H1 (cell line): ENCODE data around the gene P3H4. TPM values are rescaled to one million over a fixed set of nuclear protein-coding genes. Genes with fewer than 3 reads are reported as not detected.

Experiments used
- CTCF ChIA-PET: fragments of 300-600 bp; sonication (Branson Sonifier 250); formaldehyde crosslinking; loops from one replicate; lab custom pipeline; 2021; ENCODE audit not compliant: partially characterized antibody; lab: Charles Lee
- POLR2A ChIA-PET: fragments of 300-600 bp; sonication (Branson Sonifier 250); formaldehyde crosslinking; loops from one replicate; lab custom pipeline; 2021; ENCODE audit warnings: inconsistent platforms; ENCODE audit not compliant: partially characterized antibody; lab: Charles Lee
- DNase-seq, 2 experiments: peaks; one replicate each; pipeline versions ENCODE4 v3.0.0 to v3.0.0-alpha.2; 2010 to 2022; ENCODE audit warnings: low spot score in 2 of 2, low read depth in 1 of 2, mixed read lengths in 1 of 2
- FAIRE-seq: peaks from 2 replicates; lab custom pipeline; 2011; peaks lifted over from hg19 to GRCh38; lab: Jason Lieb, UNC
- H2AFZ ChIP-seq: 2 replicates; pipeline ENCODE4 v1.8.1; 2012; ENCODE audit warnings: low read length, inconsistent platforms
- H2AK5ac ChIP-seq: 2 replicates; pipeline ENCODE4 v1.6.1; 2013; ENCODE audit warnings: low read depth, low read length
- H2BK120ac ChIP-seq: replicated peaks from 2 replicates; pipeline ENCODE3; 2013; ENCODE audit warnings: low read depth, low read length, inconsistent platforms
- H2BK12ac ChIP-seq: 2 replicates; pipeline ENCODE4 v1.6.1; 2013; ENCODE audit warnings: low read depth, low read length
- H2BK15ac ChIP-seq: 2 replicates; pipeline ENCODE4 v1.6.1; 2013; ENCODE audit warnings: low read length
- H2BK20ac ChIP-seq: 2 replicates; pipeline ENCODE4 v1.6.1; 2013; ENCODE audit warnings: low read length
- H2BK5ac ChIP-seq: 2 replicates; pipeline ENCODE4 v1.6.1; 2013; ENCODE audit warnings: low read depth, low read length
- H3K14ac ChIP-seq: 2 replicates; pipeline ENCODE4 v1.6.1; 2013; ENCODE audit warnings: inconsistent platforms; ENCODE audit not compliant: insufficient read length
- H3K18ac ChIP-seq: 2 replicates; pipeline ENCODE4 v1.6.1; 2013; ENCODE audit warnings: low read length; ENCODE audit errors: extremely low read depth
- H3K23ac ChIP-seq: 2 replicates; pipeline ENCODE4 v1.6.1; 2013; ENCODE audit warnings: inconsistent platforms; ENCODE audit not compliant: insufficient read length
- H3K23me2 ChIP-seq: 2 replicates; pipeline ENCODE4 v1.6.1; 2013; ENCODE audit warnings: low read depth, low read length
- H3K27ac ChIP-seq: 2 replicates; pipeline ENCODE4 v1.6.1; 2011; ENCODE audit warnings: low read depth, low read length, inconsistent platforms
- H3K27me3 ChIP-seq, 4 experiments: replicated peaks in 1 of 4; 1 replicate in 1 of 4; 2 replicates in 3 of 4; pipeline versions ENCODE4 v1.6.1 to v1.8.1; 2011 to 2013; ENCODE audit warnings: low read length in 3 of 4, mild to moderate bottlenecking in 3 of 4, inconsistent platforms in 2 of 4, mixed read lengths in 2 of 4, moderate library complexity in 1 of 4; ENCODE audit not compliant: control insufficient read depth in 3 of 4, insufficient read depth in 3 of 4; ENCODE audit errors: extremely low read depth in 1 of 4
- H3K36me3 ChIP-seq, 4 experiments: 2 replicates each; pipeline versions ENCODE4 v1.6.1 to v1.8.1; 2011 to 2013; ENCODE audit warnings: mild to moderate bottlenecking in 4 of 4, low read length in 3 of 4, moderate library complexity in 2 of 4, control low read depth in 1 of 4, inconsistent platforms in 1 of 4; ENCODE audit not compliant: insufficient read depth in 4 of 4, control insufficient read depth in 2 of 4
- H3K4ac ChIP-seq: replicated peaks from 2 replicates; pipeline ENCODE3; 2013; ENCODE audit warnings: low read length, low read depth, mixed read lengths, inconsistent platforms; ENCODE audit not compliant: insufficient read length
- H3K4me1 ChIP-seq, 4 experiments: replicated peaks in 1 of 4; 1 replicate in 1 of 4; 2 replicates in 3 of 4; pipeline versions ENCODE4 v1.6.1 to v1.8.1; 2011 to 2013; ENCODE audit warnings: low read length in 3 of 4, inconsistent platforms in 2 of 4, mixed read lengths in 1 of 4; ENCODE audit not compliant: insufficient read depth in 4 of 4, control insufficient read depth in 3 of 4
- H3K4me2 ChIP-seq, 2 experiments: 2 replicates each; pipeline versions ENCODE4 v1.6.1 to v1.8.1; 2011 to 2013; ENCODE audit warnings: low read depth in 2 of 2, low read length in 2 of 2, control low read depth in 1 of 2, inconsistent platforms in 1 of 2, mild to moderate bottlenecking in 1 of 2; ENCODE audit not compliant: insufficient read depth in 1 of 2
- H3K4me3 ChIP-seq, 4 experiments: fragments of 200-600, 300-600 bp in 1 of 4; sonication (generic), shearing (Covaris generic), sonication (Bioruptor Twin) in 1 of 4; 2 replicates each; pipeline versions ENCODE4 v1.5.1 to v1.8.1; 2011 to 2016; ENCODE audit warnings: low read length in 4 of 4, low read depth in 3 of 4, control low read depth in 2 of 4, inconsistent platforms in 2 of 4, mild to moderate bottlenecking in 2 of 4, mixed read lengths in 1 of 4, moderate library complexity in 1 of 4; ENCODE audit not compliant: insufficient read depth in 2 of 4; ENCODE audit errors: extremely low read depth in 1 of 4
- H3K56ac ChIP-seq: replicated peaks from 2 replicates; pipeline ENCODE3; 2013; ENCODE audit warnings: low read depth, mild to moderate bottlenecking, mixed read lengths, low read length, inconsistent platforms; ENCODE audit not compliant: insufficient read length
- H3K79me1 ChIP-seq: 2 replicates; pipeline ENCODE4 v1.6.1; 2013; ENCODE audit warnings: low read depth, low read length, control low read depth
- H3K79me2 ChIP-seq, 2 experiments: 2 replicates each; pipeline versions ENCODE4 v1.6.1 to v1.8.1; 2012 to 2013; ENCODE audit warnings: low read length in 2 of 2, mild to moderate bottlenecking in 2 of 2, inconsistent platforms in 1 of 2; ENCODE audit not compliant: insufficient read depth in 2 of 2, control insufficient read depth in 1 of 2
- H3K9ac ChIP-seq, 4 experiments: replicated peaks in 1 of 4; 1 replicate in 1 of 4; 2 replicates in 3 of 4; pipeline versions ENCODE4 v1.6.1 to v1.8.1; 2011 to 2013; ENCODE audit warnings: low read depth in 3 of 4, low read length in 3 of 4, control low read depth in 2 of 4, mild to moderate bottlenecking in 2 of 4, moderate library complexity in 2 of 4, inconsistent platforms in 1 of 4; ENCODE audit errors: extremely low read depth in 1 of 4
- H3K9me3 ChIP-seq, 2 experiments: 2 replicates each; pipeline versions ENCODE4 v1.6.1 to v1.8.1; 2012 to 2013; ENCODE audit warnings: mild to moderate bottlenecking in 2 of 2, moderate library complexity in 2 of 2, control low read depth in 1 of 2, inconsistent platforms in 1 of 2, low read depth in 1 of 2, low read length in 1 of 2, mixed read lengths in 1 of 2; ENCODE audit not compliant: insufficient read depth in 2 of 2
- H4K20me1 ChIP-seq, 2 experiments: replicated peaks in 1 of 2; 2 replicates each; pipeline versions ENCODE3 to v1.8.1; 2011 to 2013; ENCODE audit warnings: inconsistent platforms in 2 of 2, low read length in 2 of 2, mild to moderate bottlenecking in 1 of 2; ENCODE audit not compliant: insufficient read depth in 2 of 2, control insufficient read depth in 1 of 2
- H4K5ac ChIP-seq: 2 replicates; pipeline ENCODE4 v1.6.1; 2013; ENCODE audit warnings: low read length, low read depth, mixed read lengths, inconsistent platforms; ENCODE audit not compliant: insufficient read length
- H4K8ac ChIP-seq: 2 replicates; pipeline ENCODE4 v1.8.0; 2013; ENCODE audit warnings: mild to moderate bottlenecking, moderate library complexity, low read length, inconsistent platforms; ENCODE audit not compliant: insufficient read depth; ENCODE audit errors: extremely low read depth
- H4K91ac ChIP-seq: replicated peaks from 2 replicates; pipeline ENCODE3; 2013; ENCODE audit warnings: low read length, mixed read lengths, inconsistent platforms; ENCODE audit not compliant: insufficient read length
- ASH2L ChIP-seq: fragments of 200-600, 300-600 bp; sonication (generic); IDR thresholded peaks from one replicate; pipeline ENCODE4 v1.7.1; 2017; ENCODE audit warnings: low read length
- EGR1 ChIP-seq: IDR thresholded peaks from 2 replicates; pipeline ENCODE4 v1.6.1; 2011; ENCODE audit warnings: low read depth, low read length, borderline replicate concordance
- EP300 ChIP-seq, 2 experiments: IDR thresholded peaks; 1 replicate in 1 of 2; 2 replicates in 1 of 2; pipeline ENCODE4 v1.6.1; 2011 to 2012; ENCODE audit warnings: low read depth in 2 of 2, low read length in 2 of 2, mild to moderate bottlenecking in 2 of 2, borderline replicate concordance in 1 of 2, inconsistent platforms in 1 of 2, moderate library complexity in 1 of 2
- GABPA ChIP-seq: IDR thresholded peaks from 2 replicates; pipeline ENCODE4 v1.6.1; 2011; ENCODE audit warnings: mild to moderate bottlenecking, low read length, moderate library complexity, borderline replicate concordance; ENCODE audit not compliant: insufficient read depth
- HDAC2 ChIP-seq, 2 experiments: fragments of 300-600 bp in 1 of 2; sonication (generic) in 1 of 2; IDR thresholded peaks; 2 replicates each; pipeline ENCODE4 v1.6.1; 2011 to 2012; ENCODE audit warnings: low read depth in 2 of 2, low read length in 2 of 2, mild to moderate bottlenecking in 2 of 2, moderate library complexity in 2 of 2, borderline replicate concordance in 1 of 2, inconsistent platforms in 1 of 2
- POLR2AphosphoS5 ChIP-seq: IDR thresholded peaks from 2 replicates; pipeline ENCODE4 v1.6.1; 2011; ENCODE audit warnings: low read depth, low read length
- WGBS, 2 experiments: shearing (Covaris generic) in 1 of 2; methylation state at CpG; one replicate each; pipeline versions ENCODE4 v1.1.6 to v1.1.7; 2013 to 2015; ENCODE audit warnings: low lambda C conversion rate in 2 of 2, mixed read lengths in 2 of 2, inconsistent platforms in 1 of 2, low coverage in 1 of 2, missing lambda C conversion rate in 1 of 2; ENCODE audit not compliant: insufficient replicate concordance in 2 of 2, insufficient coverage in 1 of 2, insufficient read length in 1 of 2; ENCODE audit errors: extremely low coverage in 1 of 2, missing lambda C conversion rate in 1 of 2; 5-methylcytosine and 5-hydroxymethylcytosine counted together
- polyA plus RNA-seq, 7 experiments: library from polyadenylated mRNA; depleted of rRNA in 3 of 7; stranded (reverse) in 5 of 7; unstranded in 2 of 7; fragments of >200 nt in 5 of 7; fragments of 200-250 nt in 2 of 7; gene quantifications; 1 replicate in 5 of 7; 2 replicates in 1 of 7; 4 replicates in 1 of 7; pipeline versions ENCODE4 v1.2.1 to v1.2.3, GENCODE V29; 2011 to 2013; ENCODE audit warnings: missing spikeins in 2 of 7, mixed read lengths in 2 of 7
- total RNA-seq: library from RNA; stranded (reverse); fragmentation: NEBNext Ultra II Directional; extraction: Animal tissue kit (Norgen Biotek cat#: 25700); gene quantifications from 2 replicates; pipeline ENCODE4 v1.2.1, GENCODE V29; 2021

The P3H4 gene
- total and polyA plus RNA-seq, 2 of the 8 experiments (the other 6 are each of a cell fraction or from before 2014, with no cell fraction given): 23.4 to 26.7 TPM

DNA sequence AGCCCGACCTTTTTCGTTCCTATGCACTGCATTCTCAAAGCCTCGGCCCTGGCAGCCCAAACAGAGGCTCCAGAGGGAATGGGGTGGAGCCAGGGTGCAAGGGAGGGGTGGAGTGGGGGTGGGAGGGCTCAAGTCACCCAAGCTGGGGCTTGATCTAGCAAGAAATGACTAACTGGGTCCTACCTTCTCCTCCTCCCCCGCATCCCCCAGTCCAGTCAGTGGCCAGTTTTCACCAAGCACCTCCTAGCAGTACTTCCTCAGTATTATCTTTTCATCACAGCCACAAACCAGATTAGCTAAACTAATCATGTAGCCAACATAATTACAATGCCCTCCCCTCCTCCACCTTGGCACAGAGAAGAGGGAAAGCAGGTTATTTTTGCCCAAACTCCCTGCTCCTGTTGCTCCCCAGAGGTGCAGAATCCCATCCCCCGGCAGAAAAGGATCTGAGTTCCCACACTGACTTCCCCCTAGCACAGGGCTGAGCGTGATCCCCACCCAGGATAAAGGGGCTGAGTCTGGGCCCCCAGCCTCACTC, 27.5 kb downstream of the P3H4 start:
- Histone ChIP-seq H4K5ac (peak overlapping the region; percentile 78), H4K20me1 (peaks cover 0 to 8% of the 10 kb centered on the region in 2 experiments), H3K4me2 (peak overlapping the region; percentile 89 to 97), H3K79me1 (peaks cover 10% of the 10 kb centered on the region), H3K23ac (no peak overlapping the region), H3K9me3 (no peaks in the 10 kb centered on the region), H2AFZ (no peak overlapping the region), H3K23me2 (peaks cover 16% of the 10 kb centered on the region), H3K14ac (no peak overlapping the region), H3K4me1 (peaks cover 2 to 19% (median 13%) of the 10 kb centered on the region in 4 experiments), H2BK120ac (peak overlapping the region; percentile 94), H3K4ac (peak overlapping the region; percentile 88), H2BK20ac (peak overlapping the region; percentile 96; the same call in 1 of the 2 replicates), H4K8ac (no peak overlapping the region), H3K36me3 (no peaks in the 10 kb centered on the region), H2BK5ac (peak overlapping the region; percentile 76), H3K18ac (peak overlapping the region; percentile 93), H3K9ac (peak overlapping the region in 3 of 4 experiments; percentile 62 to 84 (median 73); a peak in 6 of 7 replicates), H3K79me2 (peaks cover 0 to 45% of the 10 kb centered on the region in 2 experiments; a peak in 3 of 4 replicates), H2BK12ac (peak overlapping the region; percentile 98), H3K27me3 (no peaks in the 10 kb centered on the region), H4K91ac (peak overlapping the region; percentile 67), H3K4me3 (peak overlapping the region; percentile 64 to 80 (median 72)), H3K27ac (peak overlapping the region; percentile 82), H2AK5ac (0 out of 2 replicates have a peak overlapping the region, but pooled peaks have one; percentile 90), H2BK15ac (no peak overlapping the region), H3K56ac (peak overlapping the region; percentile 71)
- FAIRE-seq: peak; percentile 19
- ChIA-PET POLR2A (interaction anchor here (0.5 to 9.3 kb wide), 14 partner anchors 9 to 135 kb away, joined by 3 to 84 read pairs (median 12); partner anchors contain the start of genes ACLY, EIF1, FKBP10 and HAP1), CTCF (interaction anchor here (0.7 to 2.9 kb wide), 7 partner anchors 7 to 98 kb away, joined by 3 to 21 read pairs (median 4); no protein-coding TSS in a partner anchor)
- WGBS, 2 experiments: 24% methylated on average over 6 of the region's 6 CpGs; no CpG with 5 or more reads in 1 of the 2 experiments
- no peak for DNase-seq
- TF ChIP-seq EP300 (IDR thresholded peaks at IDR 0.05; ENCODE audit: borderline replicate concordance in 1 of 2, low read depth in 2 of 2, low read length in 2 of 2): no peak
- TF ChIP-seq EGR1: peak; percentile 87; the same call in 1 of the 2 replicates
- TF ChIP-seq HDAC2 (IDR thresholded peaks at IDR 0.05; ENCODE audit: borderline replicate concordance in 1 of 2, low read depth in 2 of 2, low read length in 2 of 2): no peak
- no peak for TF ChIP-seq GABPA
- peak; percentile 64; the same call in 1 of the 2 replicates for TF ChIP-seq POLR2AphosphoS5
- peak; percentile 61 for TF ChIP-seq ASH2L
